ENCODE results near the gene TNFRSF18.

TNFRSF18 gene

GRCh38 chr1:1157033-1157365, 49.4 kb downstream of the TNFRSF18 start:
- TF ChIP-seq, protein P1, sequence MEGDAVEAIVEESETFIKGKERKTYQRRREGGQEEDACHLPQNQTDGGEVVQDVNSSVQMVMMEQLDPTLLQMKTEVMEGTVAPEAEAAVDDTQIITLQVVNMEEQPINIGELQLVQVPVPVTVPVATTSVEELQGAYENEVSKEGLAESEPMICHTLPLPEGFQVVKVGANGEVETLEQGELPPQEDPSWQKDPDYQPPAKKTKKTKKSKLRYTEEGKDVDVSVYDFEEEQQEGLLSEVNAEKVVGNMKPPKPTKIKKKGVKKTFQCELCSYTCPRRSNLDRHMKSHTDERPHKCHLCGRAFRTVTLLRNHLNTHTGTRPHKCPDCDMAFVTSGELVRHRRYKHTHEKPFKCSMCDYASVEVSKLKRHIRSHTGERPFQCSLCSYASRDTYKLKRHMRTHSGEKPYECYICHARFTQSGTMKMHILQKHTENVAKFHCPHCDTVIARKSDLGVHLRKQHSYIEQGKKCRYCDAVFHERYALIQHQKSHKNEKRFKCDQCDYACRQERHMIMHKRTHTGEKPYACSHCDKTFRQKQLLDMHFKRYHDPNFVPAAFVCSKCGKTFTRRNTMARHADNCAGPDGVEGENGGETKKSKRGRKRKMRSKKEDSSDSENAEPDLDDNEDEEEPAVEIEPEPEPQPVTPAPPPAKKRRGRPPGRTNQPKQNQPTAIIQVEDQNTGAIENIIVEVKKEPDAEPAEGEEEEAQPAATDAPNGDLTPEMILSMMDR (conservative IDR thresholded peaks at IDR 0.05; ENCODE audit: low read length): no peak
- TF ChIP-seq EZH2phosphoT487 (IDR thresholded peaks at IDR 0.05; ENCODE audit: borderline replicate concordance): no peak
- H4K20me1 ChIP-seq (ENCODE audit: insufficient read depth, low read length, poor library complexity, severe bottlenecking): no peaks in the 10 kb centered on the region
- H3K79me2 ChIP-seq (ENCODE audit: insufficient read depth, low read length): no peaks in the 10 kb centered on the region
- no peak overlapping the region for H3K4me2 ChIP-seq (ENCODE audit: low read depth, low read length, poor library complexity, severe bottlenecking)
- H2AFZ ChIP-seq (ENCODE audit: low read length): no peak overlapping the region
- H3K9ac ChIP-seq (ENCODE audit: low read depth, low read length, poor library complexity, severe bottlenecking): no peak overlapping the region
- H3F3A ChIP-seq (ENCODE audit: low read depth): no peaks in the 10 kb centered on the region
- H3K4me3 ChIP-seq (ENCODE audit: low read length, poor library complexity, severe bottlenecking): no peak overlapping the region
- H3K27me3 ChIP-seq (ENCODE audit: insufficient read depth, low read length, poor library complexity, severe bottlenecking): no peaks in the 10 kb centered on the region
- peaks cover 16% of the 10 kb centered on the region for H3K4me1 ChIP-seq (ENCODE audit: insufficient read depth, low read length, poor library complexity, severe bottlenecking)
- H3K9me3 ChIP-seq (ENCODE audit: insufficient read depth, low read depth, low read length): peaks cover 7% of the 10 kb centered on the region; the same call in 1 of the 2 replicates
- no peaks in the 10 kb centered on the region for H3K36me3 ChIP-seq (ENCODE audit: insufficient read depth, low read length)
- no peaks in the 10 kb centered on the region for H3K9me2 ChIP-seq (replicated peaks; ENCODE audit: low read depth, low read length)

DNA sequence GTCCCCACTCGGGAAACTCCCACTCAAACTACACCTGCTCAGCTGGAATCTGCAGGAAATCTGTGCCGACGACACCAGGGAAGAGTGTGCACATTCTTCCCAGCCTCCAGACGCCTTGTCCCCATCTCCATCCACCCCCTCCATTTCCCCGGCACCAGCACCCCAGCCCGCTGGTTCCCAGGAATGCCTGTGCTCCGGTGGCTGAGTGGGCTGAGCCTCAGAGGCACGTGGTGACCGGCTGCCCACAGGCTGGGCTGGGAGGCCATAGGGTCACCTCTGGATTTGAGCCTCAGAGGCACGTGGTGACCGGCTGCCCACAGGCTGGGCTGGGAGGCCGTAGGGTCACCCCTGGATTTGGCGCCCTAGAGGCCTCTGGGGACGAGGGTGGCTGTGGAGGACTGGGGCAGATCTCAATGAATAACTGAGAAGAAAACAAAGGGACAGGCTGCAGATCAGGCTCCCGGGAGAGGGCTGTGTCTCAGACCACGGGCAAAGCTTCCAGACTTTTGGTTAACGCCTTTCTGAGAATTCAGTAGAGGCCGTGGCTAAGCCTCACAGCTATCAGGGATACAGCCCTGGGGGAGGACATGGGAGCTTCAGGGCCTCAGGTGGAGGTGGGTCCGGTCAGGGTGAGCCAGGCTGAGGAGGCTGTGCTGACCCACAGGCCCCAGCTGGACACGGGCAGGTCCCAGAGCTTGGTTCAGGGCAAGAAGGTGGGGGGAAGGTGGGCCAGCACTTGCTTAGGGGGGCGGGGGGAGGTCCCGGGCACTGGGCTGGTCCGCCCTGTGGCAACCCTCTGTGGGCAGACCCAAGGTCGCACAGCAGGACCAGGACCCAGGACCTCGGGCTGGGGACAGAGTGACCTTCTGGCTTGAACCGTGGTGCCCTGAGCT, 50.0 kb downstream of the TNFRSF18 start:
- no peaks in the 10 kb centered on the region for H3K79me2 ChIP-seq (ENCODE audit: insufficient read depth, low read length)
- H2AFZ ChIP-seq (ENCODE audit: low read length): no peak overlapping the region
- H3K36me3 ChIP-seq (ENCODE audit: insufficient read depth, low read length): no peaks in the 10 kb centered on the region
- no peaks in the 10 kb centered on the region for H3K27me3 ChIP-seq (ENCODE audit: insufficient read depth, low read length, poor library complexity, severe bottlenecking)
- no peaks in the 10 kb centered on the region for H3K9me2 ChIP-seq (replicated peaks; ENCODE audit: low read depth, low read length)
- H3K9ac ChIP-seq (ENCODE audit: low read depth, low read length, poor library complexity, severe bottlenecking): no peak overlapping the region
- H3K4me1 ChIP-seq (ENCODE audit: insufficient read depth, low read length, poor library complexity, severe bottlenecking): peaks cover 16% of the 10 kb centered on the region
- H3K4me3 ChIP-seq (ENCODE audit: low read length, poor library complexity, severe bottlenecking): no peak overlapping the region
- H3K9me3 ChIP-seq (ENCODE audit: insufficient read depth, low read depth, low read length): peaks cover 7% of the 10 kb centered on the region; the same call in 1 of the 2 replicates
- H3K4me2 ChIP-seq (ENCODE audit: low read depth, low read length, poor library complexity, severe bottlenecking): no peak overlapping the region
- H3F3A ChIP-seq (ENCODE audit: low read depth): no peaks in the 10 kb centered on the region
- no peaks in the 10 kb centered on the region for H4K20me1 ChIP-seq (ENCODE audit: insufficient read depth, low read length, poor library complexity, severe bottlenecking)
- TF ChIP-seq, protein P1 (conservative IDR thresholded peaks at IDR 0.05; ENCODE audit: low read length): no peak
- no peak for TF ChIP-seq EZH2phosphoT487 (IDR thresholded peaks at IDR 0.05; ENCODE audit: borderline replicate concordance)

GRCh38 chr1:1155258-1155657, 51.1 kb downstream of the TNFRSF18 start:
- TF ChIP-seq EZH2phosphoT487 (IDR thresholded peaks at IDR 0.05; ENCODE audit: borderline replicate concordance): no peak
- TF ChIP-seq, protein P1 (conservative IDR thresholded peaks at IDR 0.05; ENCODE audit: low read length): no peak
- H3F3A ChIP-seq (ENCODE audit: low read depth): no peaks in the 10 kb centered on the region
- H3K4me2 ChIP-seq (ENCODE audit: low read depth, low read length, poor library complexity, severe bottlenecking): no peak overlapping the region
- H3K9me3 ChIP-seq (ENCODE audit: insufficient read depth, low read depth, low read length): peaks cover 7% of the 10 kb centered on the region; the same call in 1 of the 2 replicates
- H2AFZ ChIP-seq (ENCODE audit: low read length): no peak overlapping the region
- no peaks in the 10 kb centered on the region for H3K27me3 ChIP-seq (ENCODE audit: insufficient read depth, low read length, poor library complexity, severe bottlenecking)
- no peaks in the 10 kb centered on the region for H3K36me3 ChIP-seq (ENCODE audit: insufficient read depth, low read length)
- H3K79me2 ChIP-seq (ENCODE audit: insufficient read depth, low read length): no peaks in the 10 kb centered on the region
- no peak overlapping the region for H3K9ac ChIP-seq (ENCODE audit: low read depth, low read length, poor library complexity, severe bottlenecking)
- no peak overlapping the region for H3K4me3 ChIP-seq (ENCODE audit: low read length, poor library complexity, severe bottlenecking)
- no peaks in the 10 kb centered on the region for H3K9me2 ChIP-seq (replicated peaks; ENCODE audit: low read depth, low read length)
- no peaks in the 10 kb centered on the region for H4K20me1 ChIP-seq (ENCODE audit: insufficient read depth, low read length, poor library complexity, severe bottlenecking)
- H3K4me1 ChIP-seq (ENCODE audit: insufficient read depth, low read length, poor library complexity, severe bottlenecking): peaks cover 16% of the 10 kb centered on the region
